ENCODE results near the gene NCOA7.

The NCOA7 gene

DNA sequence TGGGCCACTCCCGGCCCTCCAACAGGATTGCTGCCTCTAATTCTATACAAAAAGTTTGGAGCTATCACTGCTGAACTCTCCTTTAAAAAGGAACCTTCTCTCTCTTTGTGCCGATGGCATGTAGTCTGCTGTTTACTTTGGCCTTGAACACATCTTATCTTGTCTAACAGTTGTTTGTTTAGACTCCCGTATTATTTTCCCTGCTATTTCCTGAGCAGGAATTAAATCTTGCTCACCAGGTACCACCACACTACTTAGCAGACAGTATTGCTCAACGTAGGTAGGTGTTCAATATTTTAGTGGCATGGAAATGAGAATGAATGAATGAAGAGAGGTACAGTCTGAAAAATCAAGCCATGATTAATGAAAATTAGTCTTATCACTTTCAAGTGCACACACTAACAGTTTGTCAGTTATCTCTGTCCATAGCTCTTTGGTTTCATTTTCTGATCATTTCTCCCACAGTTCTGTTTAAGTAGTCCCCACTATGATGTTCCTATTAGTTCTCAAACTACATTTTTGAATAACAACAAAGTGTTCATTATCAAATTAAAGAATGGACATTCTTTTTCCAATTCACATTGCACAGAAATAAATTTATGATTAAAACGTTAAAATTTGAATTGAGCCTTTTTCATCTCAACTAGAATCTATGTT is 48.2 kb upstream of the NCOA7 start:
- TF ChIP-seq TCF4 (CRISPR knock-in tag; IDR thresholded peaks at IDR 0.05; ENCODE audit: borderline replicate concordance), result no peak
- TF ChIP-seq ZFP3 (CRISPR knock-in tag; IDR thresholded peaks at IDR 0.05), result no peak
- TF ChIP-seq SNAI2 (CRISPR knock-in tag; IDR thresholded peaks at IDR 0.05), result no peak
- no peak for TF ChIP-seq GLIS3 (CRISPR knock-in tag; IDR thresholded peaks at IDR 0.05)
- no peak for TF ChIP-seq ISL1 (CRISPR knock-in tag; IDR thresholded peaks at IDR 0.05)
- no peak for TF ChIP-seq ZNF8 (CRISPR knock-in tag; IDR thresholded peaks at IDR 0.05)
- TF ChIP-seq CSRNP3 (CRISPR knock-in tag; IDR thresholded peaks at IDR 0.05), result no peak
- TF ChIP-seq OSR1 (CRISPR knock-in tag; IDR thresholded peaks at IDR 0.05), result no peak
- TF ChIP-seq ESRRG (CRISPR knock-in tag; IDR thresholded peaks at IDR 0.05), result no peak
- TF ChIP-seq, protein P1, sequence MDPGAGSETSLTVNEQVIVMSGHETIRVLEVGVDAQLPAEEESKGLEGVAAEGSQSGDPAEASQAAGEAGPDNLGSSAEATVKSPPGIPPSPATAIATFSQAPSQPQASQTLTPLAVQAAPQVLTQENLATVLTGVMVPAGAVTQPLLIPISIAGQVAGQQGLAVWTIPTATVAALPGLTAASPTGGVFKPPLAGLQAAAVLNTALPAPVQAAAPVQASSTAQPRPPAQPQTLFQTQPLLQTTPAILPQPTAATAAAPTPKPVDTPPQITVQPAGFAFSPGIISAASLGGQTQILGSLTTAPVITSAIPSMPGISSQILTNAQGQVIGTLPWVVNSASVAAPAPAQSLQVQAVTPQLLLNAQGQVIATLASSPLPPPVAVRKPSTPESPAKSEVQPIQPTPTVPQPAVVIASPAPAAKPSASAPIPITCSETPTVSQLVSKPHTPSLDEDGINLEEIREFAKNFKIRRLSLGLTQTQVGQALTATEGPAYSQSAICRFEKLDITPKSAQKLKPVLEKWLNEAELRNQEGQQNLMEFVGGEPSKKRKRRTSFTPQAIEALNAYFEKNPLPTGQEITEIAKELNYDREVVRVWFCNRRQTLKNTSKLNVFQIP (CRISPR knock-in tag; IDR thresholded peaks at IDR 0.05; ENCODE audit: borderline replicate concordance, low read depth), result no peak
- TF ChIP-seq TOX (CRISPR knock-in tag; IDR thresholded peaks at IDR 0.05; ENCODE audit: borderline replicate concordance), result no peak
- TF ChIP-seq PPARA (CRISPR knock-in tag; IDR thresholded peaks at IDR 0.05; ENCODE audit: borderline replicate concordance), result no peak
- no peak for TF ChIP-seq ARNTL (CRISPR knock-in tag; IDR thresholded peaks at IDR 0.05; ENCODE audit: borderline replicate concordance, low read depth)
- TF ChIP-seq ZC3H10 (CRISPR knock-in tag; IDR thresholded peaks at IDR 0.05), result no peak
- TF ChIP-seq CREB5 (CRISPR knock-in tag; IDR thresholded peaks at IDR 0.05; ENCODE audit: low read depth), result no peak
- no peak for TF ChIP-seq RARB (CRISPR knock-in tag; IDR thresholded peaks at IDR 0.05)
- TF ChIP-seq ZNF70 (CRISPR knock-in tag; IDR thresholded peaks at IDR 0.05), result no peak
- TF ChIP-seq TSHZ2 (CRISPR knock-in tag; IDR thresholded peaks at IDR 0.05), result no peak
- no peak for TF ChIP-seq BACH2 (CRISPR knock-in tag; IDR thresholded peaks at IDR 0.05; ENCODE audit: borderline replicate concordance)
- TF ChIP-seq PATZ1 (CRISPR knock-in tag; IDR thresholded peaks at IDR 0.05; ENCODE audit: borderline replicate concordance), result no peak
- no peak for ATAC-seq

DNA sequence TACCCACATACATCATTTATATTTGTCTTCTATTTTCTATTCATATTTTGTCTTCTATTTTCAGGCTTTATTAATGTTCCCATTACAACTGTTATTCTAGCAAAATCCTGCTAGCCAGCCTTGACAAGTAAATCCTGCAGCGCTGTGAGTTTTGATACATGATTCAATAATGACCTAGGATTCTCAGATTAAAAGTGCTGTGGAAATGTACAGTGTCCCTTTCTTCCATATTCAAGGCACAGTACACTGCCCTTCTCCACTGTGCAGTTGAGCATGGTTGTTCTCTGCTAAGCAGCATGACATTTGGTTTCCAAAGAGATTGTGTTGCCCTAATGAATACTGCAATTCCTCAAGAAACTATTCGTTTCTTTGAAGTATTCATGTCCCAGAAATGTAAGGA is 47.2 kb upstream of the NCOA7 start:
- no peak for ATAC-seq

More for the DNA sequence above, 47.2 kb upstream of the NCOA7 start:
- TF ChIP-seq ZFP3 (CRISPR knock-in tag; IDR thresholded peaks at IDR 0.05) (no peak), ZNF8 (CRISPR knock-in tag; IDR thresholded peaks at IDR 0.05) (no peak), CREB5 (CRISPR knock-in tag; IDR thresholded peaks at IDR 0.05; ENCODE audit: low read depth) (no peak), TSHZ2 (CRISPR knock-in tag; IDR thresholded peaks at IDR 0.05) (no peak), PPARA (CRISPR knock-in tag; IDR thresholded peaks at IDR 0.05; ENCODE audit: borderline replicate concordance) (no peak), ARNTL (CRISPR knock-in tag; IDR thresholded peaks at IDR 0.05; ENCODE audit: borderline replicate concordance, low read depth) (no peak), BACH2 (CRISPR knock-in tag; IDR thresholded peaks at IDR 0.05; ENCODE audit: borderline replicate concordance) (no peak), ZNF565 (CRISPR knock-in tag; conservative IDR thresholded peaks at IDR 0.05; ENCODE audit: low read depth) (no peak)
